H1 (cell line): ENCODE results near the gene FGF12. TPM values are rescaled to one million over a fixed set of nuclear protein-coding genes. Genes with fewer than 3 reads are reported as not detected.

ENCODE experiments used
- CTCF ChIA-PET: fragments of 300-600 bp; sonication (Branson Sonifier 250); formaldehyde crosslinking; loops from one replicate; lab custom pipeline; 2021; ENCODE audit not compliant: partially characterized antibody; lab: Charles Lee
- POLR2A ChIA-PET: fragments of 300-600 bp; sonication (Branson Sonifier 250); formaldehyde crosslinking; loops from one replicate; lab custom pipeline; 2021; ENCODE audit warnings: inconsistent platforms; ENCODE audit not compliant: partially characterized antibody; lab: Charles Lee
- DNase-seq, 2 experiments: peaks; one replicate each; pipeline versions ENCODE4 v3.0.0 to v3.0.0-alpha.2; 2010 to 2022; ENCODE audit warnings: low spot score in 2 of 2, low read depth in 1 of 2, mixed read lengths in 1 of 2
- FAIRE-seq: peaks from 2 replicates; lab custom pipeline; 2011; peaks lifted over from hg19 to GRCh38; lab: Jason Lieb, UNC
- H2AFZ ChIP-seq: 2 replicates; pipeline ENCODE4 v1.8.1; 2012; ENCODE audit warnings: low read length, inconsistent platforms
- H2AK5ac ChIP-seq: 2 replicates; pipeline ENCODE4 v1.6.1; 2013; ENCODE audit warnings: low read depth, low read length
- H2BK120ac ChIP-seq: replicated peaks from 2 replicates; pipeline ENCODE3; 2013; ENCODE audit warnings: low read depth, low read length, inconsistent platforms
- H2BK12ac ChIP-seq: 2 replicates; pipeline ENCODE4 v1.6.1; 2013; ENCODE audit warnings: low read depth, low read length
- H2BK15ac ChIP-seq: 2 replicates; pipeline ENCODE4 v1.6.1; 2013; ENCODE audit warnings: low read length
- H2BK20ac ChIP-seq: 2 replicates; pipeline ENCODE4 v1.6.1; 2013; ENCODE audit warnings: low read length
- H2BK5ac ChIP-seq: 2 replicates; pipeline ENCODE4 v1.6.1; 2013; ENCODE audit warnings: low read depth, low read length
- H3K14ac ChIP-seq: 2 replicates; pipeline ENCODE4 v1.6.1; 2013; ENCODE audit warnings: inconsistent platforms; ENCODE audit not compliant: insufficient read length
- H3K18ac ChIP-seq: 2 replicates; pipeline ENCODE4 v1.6.1; 2013; ENCODE audit warnings: low read length; ENCODE audit errors: extremely low read depth
- H3K23ac ChIP-seq: 2 replicates; pipeline ENCODE4 v1.6.1; 2013; ENCODE audit warnings: inconsistent platforms; ENCODE audit not compliant: insufficient read length
- H3K23me2 ChIP-seq: 2 replicates; pipeline ENCODE4 v1.6.1; 2013; ENCODE audit warnings: low read depth, low read length
- H3K27ac ChIP-seq: 2 replicates; pipeline ENCODE4 v1.6.1; 2011; ENCODE audit warnings: low read depth, low read length, inconsistent platforms
- H3K27me3 ChIP-seq, 4 experiments: replicated peaks in 1 of 4; 1 replicate in 1 of 4; 2 replicates in 3 of 4; pipeline versions ENCODE4 v1.6.1 to v1.8.1; 2011 to 2013; ENCODE audit warnings: low read length in 3 of 4, mild to moderate bottlenecking in 3 of 4, inconsistent platforms in 2 of 4, mixed read lengths in 2 of 4, moderate library complexity in 1 of 4; ENCODE audit not compliant: control insufficient read depth in 3 of 4, insufficient read depth in 3 of 4; ENCODE audit errors: extremely low read depth in 1 of 4
- H3K36me3 ChIP-seq, 4 experiments: 2 replicates each; pipeline versions ENCODE4 v1.6.1 to v1.8.1; 2011 to 2013; ENCODE audit warnings: mild to moderate bottlenecking in 4 of 4, low read length in 3 of 4, moderate library complexity in 2 of 4, control low read depth in 1 of 4, inconsistent platforms in 1 of 4; ENCODE audit not compliant: insufficient read depth in 4 of 4, control insufficient read depth in 2 of 4
- H3K4ac ChIP-seq: replicated peaks from 2 replicates; pipeline ENCODE3; 2013; ENCODE audit warnings: low read length, low read depth, mixed read lengths, inconsistent platforms; ENCODE audit not compliant: insufficient read length
- H3K4me1 ChIP-seq, 4 experiments: replicated peaks in 1 of 4; 1 replicate in 1 of 4; 2 replicates in 3 of 4; pipeline versions ENCODE4 v1.6.1 to v1.8.1; 2011 to 2013; ENCODE audit warnings: low read length in 3 of 4, inconsistent platforms in 2 of 4, mixed read lengths in 1 of 4; ENCODE audit not compliant: insufficient read depth in 4 of 4, control insufficient read depth in 3 of 4
- H3K4me2 ChIP-seq, 2 experiments: 2 replicates each; pipeline versions ENCODE4 v1.6.1 to v1.8.1; 2011 to 2013; ENCODE audit warnings: low read depth in 2 of 2, low read length in 2 of 2, control low read depth in 1 of 2, inconsistent platforms in 1 of 2, mild to moderate bottlenecking in 1 of 2; ENCODE audit not compliant: insufficient read depth in 1 of 2
- H3K4me3 ChIP-seq, 4 experiments: fragments of 200-600, 300-600 bp in 1 of 4; sonication (generic), shearing (Covaris generic), sonication (Bioruptor Twin) in 1 of 4; 2 replicates each; pipeline versions ENCODE4 v1.5.1 to v1.8.1; 2011 to 2016; ENCODE audit warnings: low read length in 4 of 4, low read depth in 3 of 4, control low read depth in 2 of 4, inconsistent platforms in 2 of 4, mild to moderate bottlenecking in 2 of 4, mixed read lengths in 1 of 4, moderate library complexity in 1 of 4; ENCODE audit not compliant: insufficient read depth in 2 of 4; ENCODE audit errors: extremely low read depth in 1 of 4
- H3K56ac ChIP-seq: replicated peaks from 2 replicates; pipeline ENCODE3; 2013; ENCODE audit warnings: low read depth, mild to moderate bottlenecking, mixed read lengths, low read length, inconsistent platforms; ENCODE audit not compliant: insufficient read length
- H3K79me1 ChIP-seq: 2 replicates; pipeline ENCODE4 v1.6.1; 2013; ENCODE audit warnings: low read depth, low read length, control low read depth
- H3K79me2 ChIP-seq, 2 experiments: 2 replicates each; pipeline versions ENCODE4 v1.6.1 to v1.8.1; 2012 to 2013; ENCODE audit warnings: low read length in 2 of 2, mild to moderate bottlenecking in 2 of 2, inconsistent platforms in 1 of 2; ENCODE audit not compliant: insufficient read depth in 2 of 2, control insufficient read depth in 1 of 2
- H3K9ac ChIP-seq, 4 experiments: replicated peaks in 1 of 4; 1 replicate in 1 of 4; 2 replicates in 3 of 4; pipeline versions ENCODE4 v1.6.1 to v1.8.1; 2011 to 2013; ENCODE audit warnings: low read depth in 3 of 4, low read length in 3 of 4, control low read depth in 2 of 4, mild to moderate bottlenecking in 2 of 4, moderate library complexity in 2 of 4, inconsistent platforms in 1 of 4; ENCODE audit errors: extremely low read depth in 1 of 4
- H3K9me3 ChIP-seq, 2 experiments: 2 replicates each; pipeline versions ENCODE4 v1.6.1 to v1.8.1; 2012 to 2013; ENCODE audit warnings: mild to moderate bottlenecking in 2 of 2, moderate library complexity in 2 of 2, control low read depth in 1 of 2, inconsistent platforms in 1 of 2, low read depth in 1 of 2, low read length in 1 of 2, mixed read lengths in 1 of 2; ENCODE audit not compliant: insufficient read depth in 2 of 2
- H4K20me1 ChIP-seq, 2 experiments: replicated peaks in 1 of 2; 2 replicates each; pipeline versions ENCODE3 to v1.8.1; 2011 to 2013; ENCODE audit warnings: inconsistent platforms in 2 of 2, low read length in 2 of 2, mild to moderate bottlenecking in 1 of 2; ENCODE audit not compliant: insufficient read depth in 2 of 2, control insufficient read depth in 1 of 2
- H4K5ac ChIP-seq: 2 replicates; pipeline ENCODE4 v1.6.1; 2013; ENCODE audit warnings: low read length, low read depth, mixed read lengths, inconsistent platforms; ENCODE audit not compliant: insufficient read length
- H4K8ac ChIP-seq: 2 replicates; pipeline ENCODE4 v1.8.0; 2013; ENCODE audit warnings: mild to moderate bottlenecking, moderate library complexity, low read length, inconsistent platforms; ENCODE audit not compliant: insufficient read depth; ENCODE audit errors: extremely low read depth
- H4K91ac ChIP-seq: replicated peaks from 2 replicates; pipeline ENCODE3; 2013; ENCODE audit warnings: low read length, mixed read lengths, inconsistent platforms; ENCODE audit not compliant: insufficient read length
- CHD2 ChIP-seq: IDR thresholded peaks from 2 replicates; pipeline ENCODE4 v1.6.1; 2012; ENCODE audit warnings: low read length, improper control_type of control experiment
- EP300 ChIP-seq, 2 experiments: IDR thresholded peaks; 1 replicate in 1 of 2; 2 replicates in 1 of 2; pipeline ENCODE4 v1.6.1; 2011 to 2012; ENCODE audit warnings: low read depth in 2 of 2, low read length in 2 of 2, mild to moderate bottlenecking in 2 of 2, borderline replicate concordance in 1 of 2, inconsistent platforms in 1 of 2, moderate library complexity in 1 of 2
- GTF2F1 ChIP-seq: IDR thresholded peaks from 2 replicates; pipeline ENCODE4 v1.6.1; 2012; ENCODE audit warnings: low read depth, low read length, improper control_type of control experiment, borderline replicate concordance
- KDM4A ChIP-seq: IDR thresholded peaks from one replicate; pipeline ENCODE4 v1.7.1; 2012; ENCODE audit warnings: low read depth, mild to moderate bottlenecking, moderate library complexity, low read length, inconsistent platforms; ENCODE audit not compliant: severe bottlenecking
- NANOG ChIP-seq: IDR thresholded peaks from 2 replicates; pipeline ENCODE4 v1.6.1; 2011; ENCODE audit warnings: low read length, low read depth, mild to moderate bottlenecking, inconsistent platforms; ENCODE audit not compliant: insufficient read depth, poor library complexity, severe bottlenecking
- PHF8 ChIP-seq: fragments of 200-600 bp; sonication (generic); conservative IDR thresholded peaks from 2 replicates; pipeline ENCODE4 v1.7.1; 2012; ENCODE audit warnings: low read depth, mild to moderate bottlenecking, inconsistent platforms, low read length, moderate library complexity
- RXRA ChIP-seq: IDR thresholded peaks from 2 replicates; pipeline ENCODE4 v1.6.1; 2011; ENCODE audit warnings: low read depth, mild to moderate bottlenecking, low read length, moderate library complexity; ENCODE audit not compliant: insufficient read depth
- TAF1 ChIP-seq: IDR thresholded peaks from 2 replicates; pipeline ENCODE4 v1.6.1; 2011; ENCODE audit warnings: mild to moderate bottlenecking, low read depth, low read length
- YY1 ChIP-seq: IDR thresholded peaks from 2 replicates; pipeline ENCODE4 v1.6.1; 2011; ENCODE audit warnings: low read depth, mild to moderate bottlenecking, low read length
- WGBS, 2 experiments: shearing (Covaris generic) in 1 of 2; methylation state at CpG; one replicate each; pipeline versions ENCODE4 v1.1.6 to v1.1.7; 2013 to 2015; ENCODE audit warnings: low lambda C conversion rate in 2 of 2, mixed read lengths in 2 of 2, inconsistent platforms in 1 of 2, low coverage in 1 of 2, missing lambda C conversion rate in 1 of 2; ENCODE audit not compliant: insufficient replicate concordance in 2 of 2, insufficient coverage in 1 of 2, insufficient read length in 1 of 2; ENCODE audit errors: extremely low coverage in 1 of 2, missing lambda C conversion rate in 1 of 2; 5-methylcytosine and 5-hydroxymethylcytosine counted together
- polyA plus RNA-seq, 7 experiments: library from polyadenylated mRNA; depleted of rRNA in 3 of 7; stranded (reverse) in 5 of 7; unstranded in 2 of 7; fragments of >200 nt in 5 of 7; fragments of 200-250 nt in 2 of 7; gene quantifications; 1 replicate in 5 of 7; 2 replicates in 1 of 7; 4 replicates in 1 of 7; pipeline versions ENCODE4 v1.2.1 to v1.2.3, GENCODE V29; 2011 to 2013; ENCODE audit warnings: missing spikeins in 2 of 7, mixed read lengths in 2 of 7
- total RNA-seq: library from RNA; stranded (reverse); fragmentation: NEBNext Ultra II Directional; extraction: Animal tissue kit (Norgen Biotek cat#: 25700); gene quantifications from 2 replicates; pipeline ENCODE4 v1.2.1, GENCODE V29; 2021
- TF ChIP-seq, protein P1 (sequence below), 3 experiments: IDR thresholded peaks; 1 replicate in 2 of 3; 2 replicates in 1 of 3; pipeline versions ENCODE4 v1.5.1 to v1.6.1; 2011; ENCODE audit warnings: low read length in 3 of 3, mild to moderate bottlenecking in 3 of 3, inconsistent platforms in 2 of 3, low read depth in 1 of 3, moderate library complexity in 1 of 3; ENCODE audit not compliant: insufficient read depth in 1 of 3; ENCODE audit errors: control extremely low read depth in 1 of 3

Gene FGF12
- total and polyA plus RNA-seq, 2 of the 8 experiments (the other 6 are each of a cell fraction or from before 2014, with no cell fraction given): 4.1 to 16.6 TPM

DNA sequence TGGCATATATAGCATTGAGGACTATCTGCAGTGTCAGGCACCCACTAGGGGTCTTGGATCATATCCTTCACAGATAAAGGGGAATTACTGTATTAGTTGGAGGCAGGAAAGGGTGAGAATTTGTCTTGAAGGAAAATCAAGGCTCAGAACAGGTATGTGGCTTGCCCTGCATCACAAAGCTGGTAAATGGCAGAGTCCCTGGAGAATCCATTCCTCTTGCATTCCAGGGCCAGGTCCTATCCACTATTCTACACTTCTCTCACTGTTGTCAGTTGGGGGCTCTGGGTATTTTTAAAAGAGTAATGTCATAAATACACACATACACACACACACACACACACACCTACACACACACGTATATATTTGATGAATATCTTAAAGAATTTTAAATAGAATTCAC, 19.8 kb upstream of the FGF12 start:
- Histone ChIP-seq H3K79me1 (no peaks in the 10 kb centered on the region), H3K23ac (no peak overlapping the region), H2AFZ (no peak overlapping the region), H3K4me1 (peaks cover 2 to 23% (median 20%) of the 10 kb centered on the region in 4 experiments), H2AK5ac (no peak overlapping the region), H2BK12ac (peak overlapping the region; percentile 86; the same call in 1 of the 2 replicates), H3K79me2 (no peaks in the 10 kb centered on the region), H3K56ac (no peak overlapping the region), H4K91ac (no peak overlapping the region), H4K20me1 (no peaks in the 10 kb centered on the region), H3K9ac (no peak overlapping the region), H3K27ac (no peak overlapping the region), H3K27me3 (no peaks in the 10 kb centered on the region), H2BK5ac (peak overlapping the region; percentile 79; the same call in 1 of the 2 replicates), H3K14ac (no peak overlapping the region), H4K8ac (no peak overlapping the region), H2BK15ac (no peak overlapping the region), H4K5ac (no peak overlapping the region), H3K4me2 (peak overlapping the region; percentile 30 to 41; a peak in 2 of 4 replicates), H2BK20ac (peak overlapping the region; percentile 75; the same call in 1 of the 2 replicates), H3K18ac (peak overlapping the region; percentile 75; the same call in 1 of the 2 replicates), H3K4me3 (peak overlapping the region in 1 of 4 experiments; percentile 13; a peak in 1 of 8 replicates), H3K4ac (no peak overlapping the region), H3K9me3 (no peaks in the 10 kb centered on the region), H3K36me3 (no peaks in the 10 kb centered on the region; a peak in 1 of 8 replicates), H2BK120ac (no peak overlapping the region), H3K23me2 (no peaks in the 10 kb centered on the region)
- DNase-seq (no peak), FAIRE-seq (peak; percentile 57)
- CTCF ChIA-PET: interaction anchor here (1.7 kb wide), 1 partner anchor 42 kb away, joined by 12 read pairs; no protein-coding TSS in a partner anchor
- 64% methylated on average over 1 of the region's 1 CpG; no CpG with 5 or more reads in 1 of the 2 experiments for WGBS, 2 experiments
- POLR2A ChIA-PET: interaction anchor here (1.3 to 1.5 kb wide), 3 partner anchors 8 to 51 kb away, joined by 3 to 5 read pairs (median 3); no protein-coding TSS in a partner anchor
- TF ChIP-seq RXRA (no peak), GTF2F1 (no peak), NANOG (no peak), YY1 (peak; percentile 71; the same call in 1 of the 2 replicates), EP300 (IDR thresholded peaks at IDR 0.05; ENCODE audit: borderline replicate concordance in 1 of 2, low read depth in 2 of 2, low read length in 2 of 2) (no peak), CHD2 (no peak), TAF1 (no peak), KDM4A (no peak), PHF8 (no peak)
- TF ChIP-seq, protein P1, sequence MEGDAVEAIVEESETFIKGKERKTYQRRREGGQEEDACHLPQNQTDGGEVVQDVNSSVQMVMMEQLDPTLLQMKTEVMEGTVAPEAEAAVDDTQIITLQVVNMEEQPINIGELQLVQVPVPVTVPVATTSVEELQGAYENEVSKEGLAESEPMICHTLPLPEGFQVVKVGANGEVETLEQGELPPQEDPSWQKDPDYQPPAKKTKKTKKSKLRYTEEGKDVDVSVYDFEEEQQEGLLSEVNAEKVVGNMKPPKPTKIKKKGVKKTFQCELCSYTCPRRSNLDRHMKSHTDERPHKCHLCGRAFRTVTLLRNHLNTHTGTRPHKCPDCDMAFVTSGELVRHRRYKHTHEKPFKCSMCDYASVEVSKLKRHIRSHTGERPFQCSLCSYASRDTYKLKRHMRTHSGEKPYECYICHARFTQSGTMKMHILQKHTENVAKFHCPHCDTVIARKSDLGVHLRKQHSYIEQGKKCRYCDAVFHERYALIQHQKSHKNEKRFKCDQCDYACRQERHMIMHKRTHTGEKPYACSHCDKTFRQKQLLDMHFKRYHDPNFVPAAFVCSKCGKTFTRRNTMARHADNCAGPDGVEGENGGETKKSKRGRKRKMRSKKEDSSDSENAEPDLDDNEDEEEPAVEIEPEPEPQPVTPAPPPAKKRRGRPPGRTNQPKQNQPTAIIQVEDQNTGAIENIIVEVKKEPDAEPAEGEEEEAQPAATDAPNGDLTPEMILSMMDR (IDR thresholded peaks at IDR 0.05; ENCODE audit: control extremely low read depth in 1 of 3, insufficient read depth in 1 of 3, low read depth in 1 of 3, low read length in 3 of 3): no peak
